HCT116 (cell line): Measurements from ENCODE around the gene SLC7A9. TPM values are rescaled to one million over a fixed set of nuclear protein-coding genes. Genes with fewer than 3 reads are reported as not detected.

Source experiments
- ATAC-seq: fragments of 200-7000 bp; cut with Tn5 transposase; 2 replicates; pipeline ENCODE4 v1.9.1; 2020; ENCODE audit warnings: mild to moderate bottlenecking, moderate library complexity
- BruUV-seq: library from RNA; stranded (reverse); fragments of 400-500 nt; replicated peaks from 2 replicates; lab custom pipeline; 2021; lab: Mats Ljungman, UMichigan
- CTCF ChIA-PET: fragments of 300-600 bp; sonication (Branson Sonifier 250); formaldehyde crosslinking; loops from one replicate; lab custom pipeline; 2021; ENCODE audit warnings: antibody characterized with exemption; lab: Charles Lee
- POLR2A ChIA-PET: fragments of 300-600, 350-600 bp; sonication (Branson Sonifier 250); formaldehyde crosslinking; loops from one replicate; lab custom pipeline; 2021; ENCODE audit warnings: antibody characterized with exemption; lab: Charles Lee
- RAD21 ChIA-PET, 2 experiments: fragments of 300-600 bp; sonication (Branson Sonifier 250); formaldehyde crosslinking; loops; one replicate each; lab custom pipeline; 2023; ENCODE audit warnings: low total read pairs in 2 of 2; ENCODE audit not compliant: uncharacterized antibody in 2 of 2, unreplicated experiment in 2 of 2, low non-redundant PET in 1 of 2; lab: Charles Lee
- DNase-seq: peaks from one replicate; pipeline ENCODE4 v3.0.0-alpha.2; 2010; ENCODE audit warnings: low read depth, low spot score
- H2AFZ ChIP-seq: fragments of 200-600 bp; shearing (Covaris generic), sonication (generic); 2 replicates; pipeline ENCODE4 v1.6.1; 2017; ENCODE audit warnings: low read depth, mixed run types, mixed read lengths, antibody characterized with exemption, low read length; ENCODE audit not compliant: poor library complexity, severe bottlenecking
- H3K27ac ChIP-seq: 2 replicates; pipeline ENCODE4 v1.5.1; 2012; ENCODE audit warnings: low read depth, low read length
- H3K27me3 ChIP-seq: fragments of 200-600 bp; sonication (generic); 2 replicates; pipeline ENCODE4 v1.6.1; 2016; ENCODE audit warnings: mixed run types, low read length, mixed read lengths; ENCODE audit not compliant: insufficient read depth
- H3K36me3 ChIP-seq, 2 experiments: fragments of 200-500 bp in 1 of 2; fragments of 200-600 bp in 1 of 2; sonication (Bioruptor generic) in 1 of 2; sonication (generic) in 1 of 2; 2 replicates each; pipeline versions ENCODE4 v1.5.1 to v1.6.1; 2014 to 2016; ENCODE audit warnings: low read length in 2 of 2, inconsistent platforms in 1 of 2, mixed read lengths in 1 of 2, mixed run types in 1 of 2; ENCODE audit not compliant: insufficient read depth in 2 of 2, control insufficient read depth in 1 of 2
- H3K4me1 ChIP-seq, 2 experiments: fragments of 200-600 bp in 1 of 2; sonication (generic) in 1 of 2; 2 replicates each; pipeline versions ENCODE4 v1.5.1 to v1.6.1; 2012 to 2017; ENCODE audit warnings: low read length in 2 of 2, inconsistent platforms in 1 of 2, mild to moderate bottlenecking in 1 of 2, mixed read lengths in 1 of 2, mixed run types in 1 of 2, moderate library complexity in 1 of 2; ENCODE audit not compliant: insufficient read depth in 2 of 2, control insufficient read depth in 1 of 2
- H3K4me2 ChIP-seq: fragments of 200-600 bp; sonication (generic); 2 replicates; pipeline ENCODE4 v1.6.1; 2017; ENCODE audit warnings: mixed run types, low read length, mixed read lengths
- H3K4me3 ChIP-seq, 2 experiments: fragments of 200-600 bp in 1 of 2; sonication (generic) in 1 of 2; replicated peaks in 1 of 2; 2 replicates each; pipeline ENCODE4 v1.5.1; 2011 to 2016; ENCODE audit warnings: low read length in 2 of 2, control low read depth in 1 of 2, low read depth in 1 of 2, mild to moderate bottlenecking in 1 of 2, mixed read lengths in 1 of 2, mixed run types in 1 of 2
- H3K79me2 ChIP-seq: fragments of 200-600 bp; sonication (generic); 2 replicates; pipeline ENCODE4 v1.6.1; 2017; ENCODE audit warnings: mild to moderate bottlenecking, mixed run types, low read length, moderate library complexity, mixed read lengths; ENCODE audit not compliant: insufficient read depth
- H3K9ac ChIP-seq: fragments of 200-600 bp; sonication (generic); 2 replicates; pipeline ENCODE4 v1.6.1; 2016; ENCODE audit warnings: low read length, mixed read lengths
- H3K9me2 ChIP-seq: fragments of 200-600 bp; sonication (generic), shearing (Covaris generic); 2 replicates; pipeline ENCODE4 v1.6.1; 2017; ENCODE audit warnings: mixed run types, mild to moderate bottlenecking, moderate library complexity; ENCODE audit not compliant: insufficient read depth
- H3K9me3 ChIP-seq, 2 experiments: fragments of 200-500 bp in 1 of 2; fragments of 200-600 bp in 1 of 2; sonication (Bioruptor generic) in 1 of 2; sonication (generic) in 1 of 2; 2 replicates each; pipeline ENCODE4 v1.6.1; 2014 to 2017; ENCODE audit warnings: low read length in 2 of 2, mixed read lengths in 2 of 2, inconsistent platforms in 1 of 2, low read depth in 1 of 2, mild to moderate bottlenecking in 1 of 2, mixed run types in 1 of 2, moderate library complexity in 1 of 2; ENCODE audit not compliant: control insufficient read depth in 1 of 2, insufficient read depth in 1 of 2
- H4K20me1 ChIP-seq: fragments of 200-600 bp; sonication (generic), shearing (Covaris generic); 2 replicates; pipeline ENCODE4 v1.6.1; 2017; ENCODE audit warnings: mixed run types, mild to moderate bottlenecking, moderate library complexity; ENCODE audit not compliant: insufficient read depth
- ATF3 ChIP-seq: IDR thresholded peaks from 2 replicates; pipeline ENCODE4 v1.6.1; 2012
- CBX3 ChIP-seq: IDR thresholded peaks from 2 replicates; pipeline ENCODE4 v1.6.1; 2012; ENCODE audit warnings: low read depth
- CEBPB ChIP-seq: IDR thresholded peaks from 2 replicates; pipeline ENCODE4 v1.6.1; 2012; ENCODE audit warnings: low read depth
- EGR1 ChIP-seq: IDR thresholded peaks from 2 replicates; pipeline ENCODE4 v1.6.1; 2012; ENCODE audit warnings: low read depth
- EZH2 ChIP-seq: fragments of 200-600 bp; sonication (generic); IDR thresholded peaks from 2 replicates; pipeline ENCODE4 v1.6.1; 2017; ENCODE audit warnings: antibody characterized with exemption, mixed run types
- MAX ChIP-seq: IDR thresholded peaks from 2 replicates; pipeline ENCODE4 v1.6.1; 2012
- POLR2A ChIP-seq: IDR thresholded peaks from 2 replicates; pipeline ENCODE4 v1.7.0; 2011; ENCODE audit warnings: borderline replicate concordance; ENCODE audit not compliant: insufficient read depth, insufficient read length; ENCODE audit errors: extremely low read depth
- TCF7L2 ChIP-seq: IDR thresholded peaks from 2 replicates; pipeline ENCODE4 v1.7.0; 2011; ENCODE audit warnings: borderline replicate concordance, inconsistent platforms; ENCODE audit not compliant: insufficient read depth, insufficient read length; ENCODE audit errors: extremely low read depth
- ZFX ChIP-seq: fragments of 450-650 bp; IDR thresholded peaks from 2 replicates; pipeline ENCODE4 v1.6.1; 2017
- ZNF274 ChIP-seq: fragments of 200-500 bp; sonication (Bioruptor generic); IDR thresholded peaks from 2 replicates; pipeline ENCODE4 v1.6.1; 2014; ENCODE audit warnings: mild to moderate bottlenecking, low read depth, low read length, inconsistent platforms
- intact Hi-C: fragments of 100-400 bp; cut with micrococcal nuclease; formaldehyde crosslinking; loops from 2 replicates; pipeline ENCODE4 v1.10.0; 2022
- total RNA-seq: library from RNA; stranded (reverse); gene quantifications from one replicate; pipeline ENCODE4 v1.2.1, GENCODE V29; 2021; ENCODE audit not compliant: unreplicated experiment

SLC7A9 gene
- total RNA-seq, 1 experiment from 2014 or later, result 0.42 TPM

DNA sequence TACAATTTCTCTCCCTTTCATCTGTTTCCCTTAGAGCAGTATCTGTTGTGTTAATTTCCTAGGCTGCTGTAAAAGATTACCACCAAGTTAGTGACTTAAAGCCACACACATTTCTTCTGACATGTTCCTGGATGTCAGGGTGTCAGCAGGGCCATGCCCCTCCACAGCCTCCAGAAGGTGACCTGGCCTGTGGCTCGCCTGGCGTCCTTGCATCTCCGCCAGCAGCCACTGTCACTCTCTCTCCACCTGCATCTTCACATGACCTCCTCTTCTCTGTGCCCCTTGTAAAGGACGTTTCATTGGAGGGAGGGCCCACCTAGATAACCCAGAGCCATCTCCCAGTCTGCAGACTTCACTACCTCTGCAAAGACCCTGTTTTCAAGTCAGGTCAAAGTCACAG, 61.3 kb downstream of the SLC7A9 start:
- Histone ChIP-seq H3K4me3 (no peak overlapping the region), H3K9ac (no peak overlapping the region), H3K4me1 (no peaks in the 10 kb centered on the region), H3K27ac (no peak overlapping the region), H2AFZ (no peak overlapping the region), H3K9me3 (no peaks in the 10 kb centered on the region), H3K36me3 (no peaks in the 10 kb centered on the region), H3K4me2 (no peak overlapping the region), H3K9me2 (no peaks in the 10 kb centered on the region), H3K79me2 (no peaks in the 10 kb centered on the region), H4K20me1 (no peaks in the 10 kb centered on the region), H3K27me3 (no peaks in the 10 kb centered on the region)
- TF ChIP-seq CBX3 (no peak), CEBPB (no peak), TCF7L2 (no peak), EZH2 (no peak), EGR1 (no peak), ZFX (no peak), MAX (no peak), ATF3 (no peak)
- POLR2A ChIA-PET, result no interaction called here
- RAD21 ChIA-PET, result no interaction called here
- ATAC-seq, result no peak
- no peak for DNase-seq
- no TSS peak for BruUV-seq
- intact Hi-C loops, result no loop called here
- CTCF ChIA-PET, result no interaction called here

DNA sequence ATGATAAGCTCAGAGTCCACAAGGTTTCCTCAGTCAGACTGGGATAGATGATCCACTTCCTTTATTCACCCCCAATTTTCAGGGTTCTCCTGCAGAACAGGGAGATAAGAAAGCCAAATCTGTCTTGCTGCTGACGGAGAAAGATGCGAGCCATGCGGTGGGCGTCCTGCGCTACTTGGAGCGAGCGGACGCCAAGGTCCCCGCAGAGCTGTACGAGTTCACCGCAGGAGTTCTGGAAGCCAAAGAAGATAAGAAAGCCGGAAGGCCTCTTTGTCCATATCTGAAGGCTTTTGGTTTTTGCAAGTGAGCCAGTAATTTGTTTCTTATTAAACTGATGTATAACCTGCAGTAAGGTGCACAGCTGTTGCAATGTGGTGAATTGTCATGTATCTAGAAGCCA, 66.7 kb downstream of the SLC7A9 start:
- H3K79me2 ChIP-seq, result no peaks in the 10 kb centered on the region
- no peak overlapping the region for H3K27ac ChIP-seq
- TF ChIP-seq POLR2A, result no peak
- no peak for TF ChIP-seq ZFX
- TF ChIP-seq EGR1, result no peak
- TF ChIP-seq ATF3, result no peak
- no peak for TF ChIP-seq ZNF274
- H3K4me1 ChIP-seq, result no peaks in the 10 kb centered on the region
- no peaks in the 10 kb centered on the region for H4K20me1 ChIP-seq
- intact Hi-C loops, result no loop called here
- ATAC-seq (no peak), DNase-seq (no peak)
- RAD21 ChIA-PET, result no interaction called here
- H2AFZ ChIP-seq, result no peak overlapping the region
- H3K4me2 ChIP-seq, result no peak overlapping the region
- H3K9me2 ChIP-seq, result no peaks in the 10 kb centered on the region
- no peaks in the 10 kb centered on the region for H3K9me3 ChIP-seq
- no peak overlapping the region for H3K9ac ChIP-seq
- CTCF ChIA-PET, result no interaction called here
- H3K36me3 ChIP-seq, result no peaks in the 10 kb centered on the region
- POLR2A ChIA-PET, result no interaction called here
- H3K27me3 ChIP-seq, result no peaks in the 10 kb centered on the region
- H3K4me3 ChIP-seq, result no peak overlapping the region
- no TSS peak for BruUV-seq
